Liver (tissue), 9 donors: ENCODE results near the gene DPH2. TPM values are rescaled to one million over a fixed set of nuclear protein-coding genes. Genes with fewer than 3 reads are reported as not detected.

Source experiments
- DNase-seq: peaks from one replicate; pipeline ENCODE4 v3.0.0-alpha.2; 2017; ENCODE audit warnings: low spot score
- H3K27ac ChIP-seq, 2 donors: one replicate each; pipeline ENCODE4 v1.7.0; 2013; ENCODE audit warnings: inconsistent platforms in 2 of 2, low read length in 2 of 2, control low read depth in 1 of 2, low read depth in 1 of 2, mild to moderate bottlenecking in 1 of 2
- H3K27me3 ChIP-seq, 4 donors: one replicate each; pipeline versions ENCODE4 v1.6.1 to v1.7.0; 2013; ENCODE audit warnings: low read length in 3 of 4, inconsistent platforms in 1 of 4, mild to moderate bottlenecking in 1 of 4, moderate library complexity in 1 of 4; ENCODE audit not compliant: control insufficient read depth in 4 of 4, insufficient read depth in 4 of 4
- H3K36me3 ChIP-seq, 4 donors: one replicate each; pipeline versions ENCODE4 v1.6.1 to v1.7.0; 2013; ENCODE audit warnings: low read length in 3 of 4, mild to moderate bottlenecking in 3 of 4, low read depth in 1 of 4, moderate library complexity in 1 of 4; ENCODE audit not compliant: control insufficient read depth in 4 of 4, insufficient read depth in 3 of 4
- H3K4me1 ChIP-seq, 4 donors: one replicate each; pipeline versions ENCODE4 v1.6.1 to v1.7.0; 2013; ENCODE audit warnings: low read length in 3 of 4, mild to moderate bottlenecking in 3 of 4, moderate library complexity in 1 of 4; ENCODE audit not compliant: control insufficient read depth in 4 of 4, insufficient read depth in 4 of 4
- H3K4me3 ChIP-seq, 3 donors: one replicate each; pipeline versions ENCODE4 v1.6.1 to v1.7.0; 2013; ENCODE audit warnings: low read length in 3 of 3, control low read depth in 1 of 3, low read depth in 1 of 3, mild to moderate bottlenecking in 1 of 3
- H3K9ac ChIP-seq, 2 donors: one replicate each; pipeline ENCODE4 v1.7.0; 2013; ENCODE audit warnings: low read length in 2 of 2, mild to moderate bottlenecking in 2 of 2, moderate library complexity in 2 of 2, control low read depth in 1 of 2, low read depth in 1 of 2
- H3K9me3 ChIP-seq, 4 donors: one replicate each; pipeline versions ENCODE4 v1.6.1 to v1.7.0; 2013; ENCODE audit warnings: low read length in 3 of 4; ENCODE audit not compliant: control insufficient read depth in 4 of 4
- ATF3 ChIP-seq: IDR thresholded peaks from 2 replicates; pipeline ENCODE4 v1.6.1; 2016; ENCODE audit warnings: antibody characterized with exemption
- FOXA2 ChIP-seq: IDR thresholded peaks from 2 replicates; pipeline ENCODE4 v1.6.1; 2016; ENCODE audit warnings: antibody characterized with exemption
- GABPA ChIP-seq, 2 donors: IDR thresholded peaks in 1 of 2; conservative IDR thresholded peaks in 1 of 2; 2 replicates each; pipeline ENCODE4 v1.6.1; 2016; ENCODE audit warnings: antibody characterized with exemption in 2 of 2, mild to moderate bottlenecking in 1 of 2, moderate library complexity in 1 of 2
- HNF4A ChIP-seq, 2 donors: conservative IDR thresholded peaks; 2 replicates each; pipeline ENCODE4 v1.6.1; 2016; ENCODE audit warnings: antibody characterized with exemption in 2 of 2, mild to moderate bottlenecking in 2 of 2
- HNF4G ChIP-seq: IDR thresholded peaks from 2 replicates; pipeline ENCODE4 v1.6.1; 2016; ENCODE audit warnings: antibody characterized with exemption
- REST ChIP-seq: IDR thresholded peaks from 2 replicates; pipeline ENCODE4 v1.6.1; 2016; ENCODE audit warnings: antibody characterized with exemption, mild to moderate bottlenecking
- TAF1 ChIP-seq: conservative IDR thresholded peaks from 2 replicates; pipeline ENCODE4 v1.6.1; 2016; ENCODE audit warnings: antibody characterized with exemption, mild to moderate bottlenecking
- YY1 ChIP-seq: IDR thresholded peaks from 2 replicates; pipeline ENCODE4 v1.6.1; 2016; ENCODE audit warnings: antibody characterized with exemption, mild to moderate bottlenecking
- WGBS: extraction: QIAGEN DNeasy Blood & Tissue Kit; methylation state at CpG from one replicate; pipeline ENCODE4 v1.1.7; 2013; 5-methylcytosine and 5-hydroxymethylcytosine counted together
- polyA plus RNA-seq, 2 donors: library from polyadenylated mRNA; stranded (reverse) in 1 of 2; unstranded in 1 of 2; fragments of 200-250 nt in 1 of 2; fragments of >200 nt in 1 of 2; fragmentation: Nextera tagmentation in 1 of 2; extraction: Ambion mirVana in 1 of 2; gene quantifications; one replicate each; pipeline versions ENCODE4 v1.2.1 to v1.2.3, GENCODE V29; 2013 to 2015
- total RNA-seq, 2 donors: library from RNA; depleted of rRNA; stranded (reverse); fragments of >200 nt; gene quantifications; one replicate each; pipeline ENCODE4 v1.2.3, GENCODE V29; 2014
- donor health status: healthy.
- donor health status: healthy.
- donor health status: healthy.
- donor health status: healthy.
- donor health status: healthy.

DPH2 gene
- total and polyA plus RNA-seq, 4 donors, result 9.3 to 20.9 (median 15.4) TPM

DNA sequence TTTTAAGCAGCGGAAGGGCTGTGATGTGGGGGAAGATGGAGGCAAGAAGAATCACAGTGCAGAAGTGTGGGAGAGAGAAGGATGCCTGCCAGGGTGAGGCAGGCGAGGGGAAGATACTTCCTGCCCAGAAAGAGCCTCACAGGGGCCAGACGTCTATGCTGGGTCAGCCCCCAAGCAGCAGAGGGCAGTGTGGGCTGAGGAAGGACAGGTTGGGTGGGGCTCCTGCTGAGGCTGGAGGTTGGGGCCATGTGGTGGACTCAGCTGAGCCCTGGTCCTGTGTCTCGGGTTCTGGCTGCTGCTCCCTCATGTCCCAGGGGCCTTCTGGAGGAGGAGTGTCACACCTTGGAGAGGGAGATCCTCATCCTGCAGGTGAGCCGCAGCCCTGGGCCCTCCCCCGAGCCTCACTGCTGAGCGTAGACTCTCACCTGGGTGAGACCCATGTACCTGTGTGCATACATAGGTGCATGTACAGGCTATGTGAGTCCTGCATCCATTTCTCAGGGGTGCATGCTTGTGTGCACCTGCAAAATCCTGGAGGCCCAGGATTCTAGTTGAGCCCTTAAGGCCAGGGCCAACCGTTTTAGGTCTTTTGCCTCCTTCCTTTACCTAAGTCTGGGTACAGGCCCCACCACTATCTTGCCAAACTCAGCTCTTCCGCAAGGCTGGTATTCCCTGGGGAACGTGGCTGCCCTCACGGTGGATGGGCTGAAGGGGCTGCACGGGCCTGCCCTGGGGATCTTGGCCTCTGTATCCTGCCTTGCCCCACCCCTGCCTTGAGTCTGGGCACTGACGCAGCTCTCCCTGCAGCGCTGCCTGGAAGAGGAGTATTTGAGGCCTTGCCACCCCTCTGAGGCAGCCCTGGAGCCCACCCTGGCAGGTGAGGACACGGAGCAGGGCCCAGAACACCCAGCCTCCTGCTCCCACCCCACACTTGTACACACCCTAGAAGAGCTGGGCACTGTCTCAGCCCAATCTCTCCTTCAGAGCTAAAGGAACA, 25.3 kb downstream of the DPH2 start:
- DNase-seq, result peak; percentile 67
- H3K36me3 ChIP-seq, result no peaks in the 10 kb centered on the region
- TF ChIP-seq YY1 (no peak), TAF1 (no peak), HNF4G (no peak)
- H3K9ac ChIP-seq, result no peak overlapping the region
- no peak overlapping the region for H3K27ac ChIP-seq
- H3K27me3 ChIP-seq, result no peaks in the 10 kb centered on the region
- H3K4me1 ChIP-seq, result peaks cover 0 to 16% (median 7%) of the 10 kb centered on the region in 4 donors
- H3K4me3 ChIP-seq, result no peak overlapping the region
- 87% methylated on average over 15 of the region's 15 CpGs for whole genome bisulfite sequencing
- no peaks in the 10 kb centered on the region for H3K9me3 ChIP-seq

DNA sequence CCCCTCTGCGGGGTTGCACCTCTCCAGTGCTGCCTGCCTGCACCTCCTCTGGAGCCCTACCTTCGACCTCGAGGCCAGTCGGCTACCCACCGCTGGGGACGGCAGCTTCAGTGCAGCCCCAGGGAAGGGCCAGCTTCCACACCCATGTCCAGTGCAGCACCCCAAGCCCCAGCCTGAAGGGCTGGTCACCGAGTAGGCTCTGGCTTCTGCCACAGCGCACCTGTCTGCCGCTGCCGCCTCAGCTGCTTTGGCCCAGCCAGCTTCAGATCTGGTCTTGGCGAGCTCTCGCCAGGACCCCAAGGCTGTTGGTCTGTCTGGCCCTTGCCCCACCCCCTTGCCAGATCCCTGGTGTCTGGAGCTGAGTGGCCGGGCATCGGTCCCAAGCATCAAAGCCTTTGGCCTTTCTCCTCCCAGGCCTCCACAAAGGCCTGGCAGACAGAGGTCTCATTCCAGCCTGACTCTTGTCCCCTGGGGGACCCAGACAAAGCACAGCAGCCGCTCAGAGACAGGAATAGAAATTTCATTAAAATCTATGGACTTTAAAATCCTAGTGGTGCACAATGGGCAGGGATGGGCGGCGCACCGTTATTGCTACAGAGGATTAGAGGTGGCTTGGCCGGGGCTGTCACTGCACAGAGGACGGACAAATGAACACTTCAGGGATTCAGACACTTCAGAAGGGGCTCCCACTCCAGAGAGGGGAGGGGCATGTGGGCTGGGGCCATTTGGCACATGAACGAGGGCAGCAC, 26.3 kb downstream of the DPH2 start:
- TF ChIP-seq REST, result no peak
- Histone ChIP-seq H3K36me3 (no peaks in the 10 kb centered on the region), H3K4me3 (no peak overlapping the region), H3K27me3 (no peaks in the 10 kb centered on the region), H3K27ac (no peak overlapping the region), H3K4me1 (peaks cover 0 to 10% (median 2%) of the 10 kb centered on the region in 4 donors), H3K9me3 (no peaks in the 10 kb centered on the region), H3K9ac (no peak overlapping the region)
- 90% methylated on average over 21 of the region's 21 CpGs for WGBS
- DNase-seq, result no peak

- Histone ChIP-seq H3K27ac (no peak overlapping the region), H3K27me3 (no peaks in the 10 kb centered on the region), H3K36me3 (no peaks in the 10 kb centered on the region), H3K4me3 (no peak overlapping the region), H3K9me3 (no peaks in the 10 kb centered on the region), H3K4me1 (peaks cover 0 to 7% (median 1%) of the 10 kb centered on the region in 4 donors), H3K9ac (no peak overlapping the region)
- TF ChIP-seq REST (no peak), HNF4A (conservative IDR thresholded peaks at IDR 0.05) (no peak), GABPA (IDR thresholded peaks at IDR 0.05 in 1 of 2, conservative IDR thresholded peaks at IDR 0.05 in 1 of 2) (no peak), TAF1 (no peak), FOXA2 (no peak), ATF3 (no peak), YY1 (no peak)
- WGBS, result 79% methylated on average over 6 of the region's 6 CpGs
- DNase-seq, result no peak
Observed at GRCh38 chr1:43996733-43997115, 26.9 kb downstream of the DPH2 start.
